ENCODE data around the gene ETV3.
A peak's percentile ranks its signal among the peaks of the same experiment; 100 is the strongest.

DNA sequence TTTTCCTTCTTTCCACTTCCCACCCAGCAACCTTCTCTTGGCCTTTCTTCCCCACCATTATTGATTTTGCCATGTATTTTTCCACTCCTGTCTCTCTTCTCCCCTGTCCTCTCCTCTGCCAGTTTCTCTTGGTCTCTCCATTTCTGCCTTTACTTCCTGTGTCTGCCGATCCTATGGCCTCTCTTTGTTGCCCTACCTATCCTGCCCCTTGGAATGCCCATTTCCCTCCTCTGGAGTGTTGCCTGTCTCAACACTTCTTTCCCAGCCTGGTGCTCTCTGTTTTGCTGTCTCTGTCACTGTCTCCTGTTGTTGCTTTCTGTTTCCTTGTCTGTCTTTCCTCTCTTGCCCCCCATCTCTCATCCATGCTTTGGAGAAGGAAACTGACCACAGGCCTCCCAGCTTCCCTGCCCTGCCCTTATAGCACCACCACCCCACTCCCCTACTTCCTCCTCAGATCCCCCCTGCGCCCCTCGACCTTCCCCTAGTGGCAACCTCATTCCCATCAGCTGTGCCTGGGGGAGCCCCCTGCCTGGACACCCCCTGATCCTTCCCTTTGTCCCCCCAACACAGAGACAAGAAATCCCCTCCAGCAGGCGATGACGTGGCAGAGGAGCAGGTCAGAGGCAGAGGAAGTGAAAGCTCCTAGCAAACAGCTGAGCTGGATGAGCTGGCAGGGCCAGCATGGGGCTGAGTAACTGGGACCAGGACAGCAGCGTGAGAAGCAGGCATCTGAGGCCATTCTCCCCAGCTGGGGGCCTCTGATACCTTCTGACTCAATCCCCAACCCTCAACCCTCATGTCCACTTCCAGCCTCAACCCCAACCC lies 32.0 kb downstream of the ETV3 start:
- TF ChIP-seq EZH2 (IDR thresholded peaks at IDR 0.05; ENCODE audit: borderline replicate concordance, control insufficient read depth, low read depth, low read length) = no peak
- no peak for TF ChIP-seq KDM1A (IDR thresholded peaks at IDR 0.05; ENCODE audit: borderline replicate concordance)
- TF ChIP-seq, protein P1, sequence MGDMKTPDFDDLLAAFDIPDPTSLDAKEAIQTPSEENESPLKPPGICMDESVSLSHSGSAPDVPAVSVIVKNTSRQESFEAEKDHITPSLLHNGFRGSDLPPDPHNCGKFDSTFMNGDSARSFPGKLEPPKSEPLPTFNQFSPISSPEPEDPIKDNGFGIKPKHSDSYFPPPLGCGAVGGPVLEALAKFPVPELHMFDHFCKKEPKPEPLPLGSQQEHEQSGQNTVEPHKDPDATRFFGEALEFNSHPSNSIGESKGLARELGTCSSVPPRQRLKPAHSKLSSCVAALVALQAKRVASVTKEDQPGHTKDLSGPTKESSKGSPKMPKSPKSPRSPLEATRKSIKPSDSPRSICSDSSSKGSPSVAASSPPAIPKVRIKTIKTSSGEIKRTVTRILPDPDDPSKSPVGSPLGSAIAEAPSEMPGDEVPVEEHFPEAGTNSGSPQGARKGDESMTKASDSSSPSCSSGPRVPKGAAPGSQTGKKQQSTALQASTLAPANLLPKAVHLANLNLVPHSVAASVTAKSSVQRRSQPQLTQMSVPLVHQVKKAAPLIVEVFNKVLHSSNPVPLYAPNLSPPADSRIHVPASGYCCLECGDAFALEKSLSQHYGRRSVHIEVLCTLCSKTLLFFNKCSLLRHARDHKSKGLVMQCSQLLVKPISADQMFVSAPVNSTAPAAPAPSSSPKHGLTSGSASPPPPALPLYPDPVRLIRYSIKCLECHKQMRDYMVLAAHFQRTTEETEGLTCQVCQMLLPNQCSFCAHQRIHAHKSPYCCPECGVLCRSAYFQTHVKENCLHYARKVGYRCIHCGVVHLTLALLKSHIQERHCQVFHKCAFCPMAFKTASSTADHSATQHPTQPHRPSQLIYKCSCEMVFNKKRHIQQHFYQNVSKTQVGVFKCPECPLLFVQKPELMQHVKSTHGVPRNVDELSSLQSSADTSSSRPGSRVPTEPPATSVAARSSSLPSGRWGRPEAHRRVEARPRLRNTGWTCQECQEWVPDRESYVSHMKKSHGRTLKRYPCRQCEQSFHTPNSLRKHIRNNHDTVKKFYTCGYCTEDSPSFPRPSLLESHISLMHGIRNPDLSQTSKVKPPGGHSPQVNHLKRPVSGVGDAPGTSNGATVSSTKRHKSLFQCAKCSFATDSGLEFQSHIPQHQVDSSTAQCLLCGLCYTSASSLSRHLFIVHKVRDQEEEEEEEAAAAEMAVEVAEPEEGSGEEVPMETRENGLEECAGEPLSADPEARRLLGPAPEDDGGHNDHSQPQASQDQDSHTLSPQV (IDR thresholded peaks at IDR 0.05) = 0 out of 2 replicates have a peak, but pooled peaks have one; percentile 75
- TF ChIP-seq, protein P2, sequence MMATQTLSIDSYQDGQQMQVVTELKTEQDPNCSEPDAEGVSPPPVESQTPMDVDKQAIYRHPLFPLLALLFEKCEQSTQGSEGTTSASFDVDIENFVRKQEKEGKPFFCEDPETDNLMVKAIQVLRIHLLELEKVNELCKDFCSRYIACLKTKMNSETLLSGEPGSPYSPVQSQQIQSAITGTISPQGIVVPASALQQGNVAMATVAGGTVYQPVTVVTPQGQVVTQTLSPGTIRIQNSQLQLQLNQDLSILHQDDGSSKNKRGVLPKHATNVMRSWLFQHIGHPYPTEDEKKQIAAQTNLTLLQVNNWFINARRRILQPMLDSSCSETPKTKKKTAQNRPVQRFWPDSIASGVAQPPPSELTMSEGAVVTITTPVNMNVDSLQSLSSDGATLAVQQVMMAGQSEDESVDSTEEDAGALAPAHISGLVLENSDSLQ (IDR thresholded peaks at IDR 0.05) = peak; percentile 16; the same call in 1 of the 2 replicates

Data from GM12878 (cell line).